ENCODE results near the gene SORCS1.

The SORCS1 gene

DNA sequence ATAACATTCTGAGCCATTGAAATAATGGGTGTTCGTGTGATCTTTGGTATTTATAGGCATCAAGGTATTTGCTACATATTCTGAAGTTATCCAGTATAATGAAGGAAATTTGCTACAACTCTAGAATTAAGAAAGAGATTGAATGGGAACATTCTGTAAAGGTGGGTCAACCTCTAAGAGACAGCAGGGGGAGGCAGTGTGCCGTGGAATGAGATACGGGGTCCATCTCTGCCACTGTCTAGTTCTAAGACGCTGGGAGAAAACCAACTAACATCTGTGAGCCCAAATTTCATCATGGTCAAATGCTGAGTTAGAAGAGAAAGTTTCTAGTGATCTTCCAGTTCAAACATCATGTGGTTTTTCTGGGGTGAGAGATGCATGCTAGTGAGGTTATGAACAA lies 368.9 kb downstream of the SORCS1 start:
- DNase-seq = peak; percentile 1

DNA sequence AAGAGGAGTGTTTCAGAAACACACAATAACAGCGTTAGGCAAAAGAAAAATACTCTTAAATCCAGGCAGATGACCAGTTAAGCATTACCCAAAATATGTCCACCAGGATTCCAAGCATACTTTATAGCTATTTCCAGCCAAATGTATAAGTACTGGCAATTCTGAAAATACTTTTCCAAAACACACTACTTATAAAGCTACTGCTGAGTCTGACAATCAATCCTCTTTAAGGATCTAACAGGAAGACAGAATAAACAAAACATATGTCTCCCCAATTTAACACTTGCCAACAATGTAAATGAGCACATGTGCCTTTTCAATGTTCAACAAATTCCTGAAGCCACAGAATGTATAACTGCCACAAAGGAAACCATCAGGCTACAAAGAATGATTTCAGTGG lies 370.9 kb downstream of the SORCS1 start:
- no peak for DNase-seq

DNA sequence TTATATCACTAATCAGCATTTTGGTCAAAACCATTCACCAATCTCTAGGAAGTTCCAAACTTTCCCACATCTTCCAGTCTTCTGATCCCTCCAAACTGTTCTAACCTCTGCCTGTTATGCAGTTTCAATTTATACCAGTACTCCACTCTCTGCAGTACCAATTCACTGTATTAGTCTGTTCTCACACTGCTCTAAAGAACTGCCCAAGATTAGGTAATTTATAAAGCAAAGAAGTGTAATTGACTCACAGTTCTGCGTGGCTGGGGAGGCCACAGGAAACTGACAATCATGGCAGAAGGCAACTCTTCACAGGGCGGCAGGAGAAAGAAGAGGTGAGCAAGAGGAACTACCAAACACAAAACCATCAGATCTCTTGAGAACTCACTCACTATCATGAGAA lies 374.9 kb downstream of the SORCS1 start:
- DNase-seq = no peak

DNA sequence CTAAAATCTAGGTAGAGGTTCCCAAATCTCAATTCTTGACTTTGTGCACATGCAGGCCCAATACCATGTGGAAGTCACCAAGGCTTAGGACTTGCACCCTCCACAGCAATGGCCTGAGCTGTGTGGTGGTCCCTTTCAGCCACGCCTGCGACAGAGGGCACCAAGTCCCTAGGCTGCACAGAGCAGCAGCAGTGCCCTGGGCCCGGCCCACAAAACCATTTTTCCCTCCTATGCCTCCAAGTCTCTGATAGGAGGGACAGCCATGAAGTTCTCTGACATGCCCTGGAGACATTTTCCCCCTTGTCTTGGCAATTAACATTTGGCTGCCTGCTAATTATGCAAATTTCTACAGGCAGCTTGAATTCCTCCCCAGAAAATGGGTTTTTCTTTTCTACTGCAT lies 375.5 kb downstream of the SORCS1 start:
- no peak for DNase-seq

DNA sequence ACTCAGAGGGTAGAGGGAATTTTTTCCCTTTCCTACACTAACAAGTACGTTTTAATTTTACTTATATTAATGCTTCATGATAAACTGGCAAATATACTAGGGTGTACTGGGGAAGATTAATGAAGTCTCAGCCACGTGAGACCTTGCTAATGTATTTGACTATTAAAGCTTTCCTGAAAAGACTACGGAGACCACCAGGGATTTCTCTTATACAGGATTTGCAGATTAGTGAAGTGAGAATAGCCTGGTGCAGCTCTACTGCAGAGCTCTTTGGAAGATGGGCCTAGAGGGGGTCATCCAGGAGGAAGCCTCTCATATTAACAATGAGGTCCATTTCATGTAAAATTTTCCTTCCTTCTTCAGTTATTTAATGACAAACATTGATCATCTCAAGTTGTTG lies 379.0 kb downstream of the SORCS1 start:
- no peak for DNase-seq

DNA sequence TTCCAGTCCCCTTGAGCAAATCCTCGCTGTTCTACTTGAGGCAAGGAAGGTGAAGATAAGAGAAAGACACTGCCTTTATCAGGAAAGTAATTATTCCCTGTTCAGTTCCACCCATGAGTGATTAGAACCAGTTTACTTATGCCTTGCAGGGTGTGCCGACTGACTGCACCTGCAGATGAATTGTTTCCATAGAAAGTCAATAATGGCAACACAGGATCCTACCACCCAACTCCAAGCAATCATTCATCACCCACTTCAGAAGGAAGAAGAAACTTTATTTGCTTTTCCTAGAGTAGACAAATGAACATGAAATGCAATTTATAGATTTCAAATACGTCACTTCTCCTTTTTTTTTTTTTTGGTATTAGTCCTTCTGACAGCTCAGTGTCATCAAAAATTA lies 383.9 kb downstream of the SORCS1 start:
- no peak for DNase-seq

DNA sequence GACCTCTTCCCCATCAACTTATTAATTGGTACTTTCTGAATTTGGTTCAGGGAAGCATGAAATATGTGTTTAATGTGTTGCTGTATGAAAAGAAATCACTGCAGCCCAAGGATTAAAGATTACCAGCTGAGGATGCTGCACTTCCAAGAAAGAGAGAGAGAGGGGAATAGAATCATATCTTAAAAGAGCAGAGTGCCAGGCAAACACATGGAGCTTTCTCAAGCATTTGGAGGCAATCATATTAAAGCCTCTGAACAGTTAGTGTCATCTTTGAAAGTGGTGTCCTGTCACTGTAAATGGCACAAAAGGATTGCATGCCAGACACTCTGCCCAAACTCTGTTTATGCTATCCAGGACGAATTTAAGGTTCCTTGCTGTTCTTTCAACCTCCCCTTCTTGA lies 386.7 kb downstream of the SORCS1 start:
- DNase-seq = no peak

DNA sequence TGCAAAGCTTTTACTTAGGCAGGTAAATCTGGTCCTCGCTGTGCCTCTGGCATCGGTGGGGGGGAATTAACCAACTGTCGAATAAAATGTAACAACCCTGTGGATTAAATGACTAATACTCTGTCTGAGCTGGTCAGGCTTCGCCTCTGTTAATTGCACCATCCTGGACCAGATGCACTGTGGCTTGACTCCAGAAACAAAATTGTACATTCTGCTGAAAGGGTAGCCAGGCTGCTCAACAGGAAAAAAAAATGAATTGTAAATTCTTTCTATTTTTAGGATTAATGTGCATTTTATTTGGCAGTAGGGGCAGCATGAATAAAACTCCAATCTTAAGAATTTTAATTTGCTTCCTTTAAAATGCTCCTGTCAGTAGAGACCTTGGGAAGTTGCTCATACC lies 389.4 kb downstream of the SORCS1 start:
- no peak for DNase-seq

DNA sequence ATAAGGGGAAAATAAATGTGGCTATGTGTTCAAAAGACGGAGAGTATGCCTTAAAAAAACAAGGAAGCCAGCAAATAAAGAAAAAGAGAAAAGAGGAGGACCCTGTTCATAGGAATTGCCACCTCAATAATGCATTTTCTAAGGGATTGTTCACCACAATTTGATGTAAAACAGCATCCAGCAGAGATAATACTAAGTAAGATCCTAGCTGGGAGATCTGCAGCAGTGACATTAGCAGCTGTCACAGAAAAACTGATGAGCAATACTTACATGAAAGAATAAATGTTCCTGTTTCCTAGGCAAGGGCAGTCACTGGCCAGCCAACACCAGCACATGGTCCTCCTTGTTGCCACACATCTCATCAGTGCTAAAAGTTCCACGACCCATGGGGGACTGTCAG lies 391.5 kb downstream of the SORCS1 start:
- no peak for DNase-seq

DNA sequence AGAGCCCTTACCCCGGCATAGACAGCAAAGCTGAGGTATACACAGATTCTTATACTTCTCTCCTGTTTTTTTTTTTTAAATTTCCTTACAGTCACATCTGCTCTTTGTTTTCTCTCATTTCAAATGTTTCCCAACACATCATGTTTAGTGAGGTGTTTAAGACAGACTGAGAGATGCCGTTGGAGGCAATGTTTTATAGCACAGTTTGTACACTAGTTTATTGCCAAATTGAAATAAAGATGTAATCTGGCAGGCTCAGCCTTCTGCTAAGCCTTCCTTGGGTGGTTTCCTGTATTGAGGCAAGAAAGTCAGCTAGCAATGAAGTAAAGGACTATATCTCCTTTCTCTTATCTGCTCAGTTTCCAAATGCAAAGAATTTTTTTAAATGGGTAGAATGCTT lies 393.4 kb downstream of the SORCS1 start:
- DNase-seq = no peak

DNA sequence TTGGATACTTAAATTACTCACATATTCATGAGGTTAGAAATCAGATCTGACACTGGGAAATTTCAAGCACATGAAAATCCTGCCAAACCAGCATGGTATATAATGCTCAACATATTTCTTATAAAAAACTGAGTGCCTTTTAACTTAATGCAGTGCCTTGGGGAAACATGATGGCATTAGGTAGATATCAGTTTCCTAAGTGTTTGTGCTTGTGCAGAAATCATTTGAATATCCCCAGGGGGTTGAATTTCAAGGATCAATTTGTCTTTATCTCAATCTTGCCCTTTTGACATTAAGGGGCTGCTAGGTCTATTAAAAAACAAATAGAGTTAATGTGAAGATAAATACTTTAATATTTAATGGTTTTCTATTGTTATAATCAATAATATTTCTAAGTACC lies 396.3 kb downstream of the SORCS1 start:
- no peak for DNase-seq

DNA sequence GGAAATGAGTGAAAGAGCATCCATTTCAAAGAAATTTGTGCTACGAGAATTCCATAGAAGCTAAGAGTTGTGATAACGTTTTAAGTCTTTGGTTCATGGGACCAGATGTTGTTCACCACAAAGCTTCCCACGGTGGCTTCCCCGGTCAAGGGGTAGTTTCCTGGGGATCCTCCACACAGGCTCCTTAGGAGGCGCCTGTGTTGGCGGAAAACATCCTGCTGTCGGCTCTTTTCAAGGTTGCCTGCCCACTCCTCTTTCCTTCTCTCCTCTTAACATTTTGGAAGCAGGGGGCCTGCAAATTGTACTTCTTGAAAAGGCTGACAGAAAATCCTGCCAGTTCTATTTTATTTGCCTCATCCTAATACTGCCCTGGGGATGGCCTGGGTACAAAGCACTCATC lies 398.6 kb downstream of the SORCS1 start:
- DNase-seq = no peak

DNA sequence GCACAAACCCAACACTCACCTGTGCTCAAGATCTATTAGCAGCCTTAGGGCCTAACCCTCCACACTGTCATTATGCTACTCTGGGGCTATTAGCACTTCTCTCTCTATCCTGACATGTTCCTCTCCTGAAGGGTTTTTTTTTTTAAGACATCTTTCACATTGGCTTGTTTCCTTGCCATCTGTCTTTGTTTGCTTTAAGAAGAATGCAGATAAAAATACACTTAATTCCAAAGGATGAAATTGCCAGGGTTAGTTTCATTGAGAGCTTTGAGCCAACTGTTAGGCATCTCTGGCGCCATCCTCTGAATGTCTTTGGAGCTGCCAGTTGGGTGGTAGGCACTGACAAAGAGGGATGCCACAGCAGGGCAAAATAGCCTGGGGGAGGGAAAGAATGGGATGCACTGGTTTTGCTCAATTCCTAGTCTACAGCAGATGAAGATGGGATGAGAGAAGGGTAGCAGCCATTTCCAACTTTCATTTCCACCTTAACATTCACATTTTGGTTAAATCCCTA lies 399.2 kb downstream of the SORCS1 start:
- DNase-seq = no peak

DNA sequence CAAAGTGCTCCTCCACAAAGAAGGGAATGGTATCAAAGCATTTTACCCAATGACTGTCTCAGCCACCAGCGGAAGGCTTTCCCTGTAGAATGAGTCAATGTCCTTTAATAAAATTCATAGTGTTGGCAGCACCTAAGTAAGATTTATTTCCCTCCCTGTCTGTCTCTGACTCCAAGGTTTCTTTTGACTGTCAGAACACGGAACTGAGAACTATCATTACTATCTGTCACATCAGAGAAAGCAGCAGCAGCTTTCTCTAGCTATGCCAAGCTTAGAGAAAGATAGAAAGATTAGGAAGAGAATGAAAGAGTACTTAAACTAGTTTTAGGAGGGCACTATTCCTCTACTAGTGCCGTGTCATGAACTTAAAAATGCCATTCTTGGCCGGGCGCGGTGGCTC lies 400.1 kb downstream of the SORCS1 start:
- DNase-seq = no peak

DNA sequence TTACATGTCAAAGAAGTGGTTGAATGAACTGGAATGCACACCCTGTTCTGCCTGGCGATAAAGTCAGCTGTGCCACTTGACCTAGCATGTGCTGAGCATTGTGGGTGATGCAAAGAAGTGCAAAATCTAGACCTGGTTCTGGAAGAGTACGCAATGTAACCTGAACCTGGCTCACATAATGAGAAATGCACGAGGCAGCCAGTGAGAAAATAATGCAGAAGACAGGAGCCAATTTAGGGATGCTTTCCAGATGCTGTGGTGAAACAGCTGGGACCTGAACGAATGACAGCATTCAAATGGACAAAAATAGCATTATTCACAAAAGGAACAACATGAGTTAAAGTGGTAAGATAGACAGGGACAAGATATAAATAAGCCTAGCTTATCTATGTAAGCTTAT lies 402.6 kb downstream of the SORCS1 start:
- no peak for DNase-seq

DNA sequence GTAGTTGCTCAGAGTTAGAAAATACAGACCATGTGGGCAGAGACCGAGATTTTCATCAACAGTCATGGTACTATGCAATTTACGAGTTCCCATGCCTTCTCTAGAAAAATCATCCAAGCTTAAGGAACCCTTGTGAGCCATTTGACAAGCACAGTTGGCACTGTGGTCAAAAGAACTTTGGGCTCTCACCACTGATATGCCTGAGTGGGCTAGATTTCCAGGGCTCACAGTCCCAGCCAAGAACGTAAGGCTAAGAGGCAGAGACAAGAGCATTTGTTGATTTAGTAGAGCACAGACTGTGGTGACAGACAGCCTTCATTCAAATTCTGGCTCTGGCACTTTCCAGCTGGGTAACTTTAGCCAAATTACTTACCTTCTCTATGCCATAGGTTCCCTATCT lies 407.0 kb downstream of the SORCS1 start:
- no peak for DNase-seq

DNA sequence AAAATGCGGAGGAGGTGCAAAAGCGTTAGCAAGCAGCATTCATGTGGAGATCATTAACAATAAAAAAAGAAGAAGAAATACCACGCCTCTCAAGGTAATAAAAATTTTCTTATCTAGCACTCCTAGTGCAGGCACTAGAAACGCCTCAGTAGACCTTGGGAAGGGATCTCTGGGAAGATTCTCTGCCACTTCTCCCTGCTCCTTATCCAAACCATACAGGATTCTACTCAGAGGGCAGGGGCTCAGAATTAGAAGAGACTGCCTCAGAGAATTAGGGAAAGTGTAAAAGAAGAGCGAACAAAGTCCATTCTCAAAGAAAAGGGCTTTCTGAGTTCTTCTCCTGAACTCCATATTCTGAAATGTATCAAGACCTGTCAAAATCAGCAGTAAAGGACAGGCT lies 413.4 kb downstream of the SORCS1 start:
- no peak for DNase-seq

DNA sequence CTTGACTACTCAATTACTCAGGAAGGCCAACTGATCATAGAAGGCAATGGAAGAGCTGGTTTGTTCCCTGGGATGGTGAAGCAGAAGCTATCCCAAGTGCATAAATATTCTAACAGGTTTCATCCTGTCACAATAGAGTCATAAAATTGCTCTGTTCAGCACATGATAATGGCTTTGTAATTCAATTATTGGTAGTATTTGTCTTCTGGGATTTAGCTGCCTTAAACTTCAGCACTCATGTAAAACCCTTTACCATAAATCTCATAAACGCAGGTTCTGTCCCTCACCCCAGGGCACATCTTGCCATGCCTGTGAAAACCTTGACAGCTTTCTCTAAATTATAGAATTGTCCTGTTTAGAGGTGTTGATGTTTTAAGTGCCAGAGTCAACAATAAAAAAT lies 417.6 kb downstream of the SORCS1 start:
- no peak for DNase-seq

DNA sequence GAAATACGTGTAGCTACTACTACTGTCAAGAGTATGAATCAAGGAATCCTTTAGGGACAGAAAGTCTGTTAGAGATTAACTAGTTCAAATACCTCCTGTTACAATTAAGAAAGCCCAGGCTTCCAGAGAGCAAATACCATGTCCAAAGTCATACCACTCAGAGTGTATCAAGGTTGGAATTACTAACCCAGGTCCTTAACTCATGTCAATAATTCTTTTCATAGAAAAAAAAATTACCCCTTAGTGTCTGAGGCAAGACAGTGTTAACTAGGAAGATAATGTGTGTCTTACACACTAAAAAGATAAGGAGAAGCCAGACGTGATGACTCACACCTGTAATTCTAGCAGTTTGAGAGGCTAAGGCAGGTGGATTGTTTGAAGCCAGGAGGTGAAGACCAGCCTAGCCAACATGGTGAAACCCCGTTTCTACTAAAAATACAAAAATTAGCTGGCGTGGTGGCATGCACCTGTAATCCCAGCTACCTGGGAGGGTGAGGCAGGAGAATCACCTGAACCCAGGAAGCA lies 423.4 kb downstream of the SORCS1 start:
- DNase-seq = no peak

DNA sequence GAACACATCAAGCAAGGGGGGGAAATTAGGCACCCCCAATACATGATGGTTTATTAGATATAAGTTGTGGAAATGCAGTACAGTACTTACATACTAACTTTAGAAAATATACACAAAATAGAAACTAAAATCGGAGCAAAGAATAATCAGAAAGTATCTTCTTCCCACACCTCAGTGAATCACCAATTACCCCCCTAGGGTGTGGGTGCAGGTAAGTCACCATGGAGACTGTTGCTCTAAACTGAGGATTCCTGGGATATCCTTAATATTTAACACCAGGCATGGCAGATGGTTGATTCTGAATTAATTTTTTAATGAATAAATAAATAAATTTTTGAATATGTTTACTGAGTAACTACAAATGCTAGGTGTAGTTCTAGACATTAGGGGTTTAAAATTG lies 424.4 kb downstream of the SORCS1 start:
- no peak for DNase-seq

DNA sequence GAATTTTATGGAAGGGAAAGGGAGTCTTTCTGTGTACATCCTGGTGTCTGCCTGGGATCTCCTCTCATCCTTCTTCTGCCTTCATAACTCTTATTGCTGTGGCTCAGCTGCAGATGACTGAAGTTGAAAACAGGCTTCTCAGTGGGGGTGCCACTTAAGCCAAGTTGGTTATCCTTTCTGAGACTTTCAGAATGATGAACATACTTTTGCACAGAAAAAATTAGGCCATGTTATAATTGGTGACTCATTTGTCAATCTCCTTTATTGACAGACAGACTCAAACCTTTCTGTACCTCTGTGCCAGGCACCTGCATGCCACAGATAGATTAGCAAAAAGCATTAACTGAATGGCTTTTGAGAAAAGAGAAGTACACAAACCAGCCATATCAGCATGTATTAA lies 430.3 kb downstream of the SORCS1 start:
- DNase-seq = no peak

DNA sequence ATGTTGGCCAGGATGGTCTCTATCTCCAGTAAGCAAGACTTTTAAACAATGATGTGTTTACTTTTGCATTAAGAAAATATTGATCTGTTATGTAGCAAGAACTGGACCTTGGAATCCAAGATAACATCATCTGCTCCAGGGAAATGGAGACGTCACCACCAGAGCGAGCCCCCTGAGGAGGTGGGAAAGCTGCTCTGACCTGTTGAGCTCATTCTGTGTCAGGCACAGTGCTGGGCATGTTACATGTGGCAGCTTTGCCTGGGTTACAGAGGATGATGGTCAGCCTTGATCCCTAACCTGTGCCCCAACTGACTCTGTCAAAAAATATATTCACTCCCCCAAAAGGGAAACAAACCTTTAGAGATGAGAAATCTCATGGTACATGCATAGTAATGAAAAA lies 436.3 kb downstream of the SORCS1 start:
- DNase-seq = no peak

DNA sequence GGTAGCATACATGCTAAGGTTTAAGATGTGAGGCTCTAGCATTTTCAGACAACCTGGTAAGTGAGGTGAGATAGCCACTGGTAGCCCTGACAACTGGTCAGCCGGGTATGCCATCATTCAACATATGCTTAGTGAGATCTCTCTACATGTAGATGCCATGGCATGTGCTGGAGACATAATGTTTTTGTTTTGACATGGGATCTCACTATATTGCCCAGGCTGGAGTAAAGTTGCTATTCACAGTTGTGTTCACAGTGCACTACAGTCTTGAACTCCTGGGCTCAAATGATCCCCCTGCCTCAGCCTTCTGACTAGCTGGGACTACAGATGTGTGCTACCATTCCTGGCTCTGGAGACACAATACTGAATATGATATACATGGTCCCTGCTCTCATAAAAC lies 437.3 kb downstream of the SORCS1 start:
- no peak for DNase-seq

DNA sequence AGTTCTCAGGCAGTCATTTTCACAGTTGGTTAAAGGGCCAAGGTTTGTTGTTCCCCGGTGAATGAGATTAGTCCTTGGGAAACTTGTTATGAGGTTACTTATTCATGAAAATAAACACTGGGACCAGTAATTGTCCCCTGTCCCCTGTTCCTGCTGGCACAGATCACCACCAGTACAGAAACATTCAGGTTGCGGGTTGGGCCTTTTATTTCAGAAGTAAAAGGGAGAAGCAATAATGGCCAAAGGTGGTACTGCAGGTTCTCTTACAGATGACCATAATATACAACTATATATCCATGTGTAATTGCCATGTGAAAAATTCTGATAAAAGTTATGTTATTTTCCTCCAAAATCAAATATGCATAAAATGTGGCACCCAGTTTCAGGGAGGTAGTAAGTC lies 442.0 kb downstream of the SORCS1 start:
- DNase-seq = no peak

DNA sequence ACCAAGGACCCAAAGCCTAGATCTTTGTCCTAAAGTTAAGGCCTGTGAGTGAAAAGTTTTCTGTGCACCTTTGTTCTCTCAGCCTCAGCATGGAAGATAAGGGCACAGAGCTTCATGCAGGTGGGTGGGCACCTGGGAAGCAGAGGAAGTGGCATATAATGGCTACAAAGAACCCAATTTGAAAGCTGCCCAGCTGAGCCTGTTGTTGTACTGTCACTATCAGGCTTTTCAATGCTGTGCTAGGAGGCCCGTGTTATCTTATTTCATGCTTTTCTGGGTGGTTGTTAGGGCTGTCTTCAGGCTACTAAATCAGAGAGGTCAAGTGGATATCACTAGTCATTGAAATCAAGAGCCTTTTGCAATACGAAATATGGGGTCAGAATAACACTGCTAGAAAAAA lies 443.8 kb downstream of the SORCS1 start:
- DNase-seq = no peak

DNA sequence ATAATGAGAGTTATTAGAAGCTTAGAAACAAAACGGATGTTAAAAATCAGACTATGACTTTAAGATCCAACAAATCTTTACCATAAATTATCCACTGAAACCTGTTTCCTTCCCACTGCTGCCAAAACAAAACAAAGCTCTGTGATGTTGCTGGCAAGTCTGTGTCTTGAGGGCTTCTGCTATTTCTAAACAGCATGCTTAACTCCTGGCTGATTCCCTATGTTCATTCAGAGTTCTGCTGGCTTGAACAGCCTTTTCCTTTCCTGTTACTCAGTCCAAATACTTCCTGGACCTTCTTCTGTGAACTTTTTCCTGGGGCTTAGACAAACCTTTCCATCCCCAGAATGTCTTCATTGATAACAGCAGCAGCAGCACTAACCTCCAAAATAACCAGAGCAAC lies 448.1 kb downstream of the SORCS1 start:
- DNase-seq = no peak

All from NCI-H2171 treated with DMSO at 0.1 percent for 48 hours (cell line).